ENCODE data around the gene SLC52A1.
"Not testable (repeated sequence)": the region's sequence is repeated elsewhere in the genome, so short reads cannot be mapped to it uniquely, and the experiment has no call there.

The SLC52A1 gene

GRCh38 chr17:5031365-5032082 is 3.7 kb downstream of the SLC52A1 start:
- in situ Hi-C loops (cut with MboI; ENCODE audit: low sequenced_read_pairs) = no loop called here

GRCh38 chr17:5030168-5030567 is 5.1 kb downstream of the SLC52A1 start:
- in situ Hi-C loops (cut with MboI; ENCODE audit: low sequenced_read_pairs) = not testable (repeated sequence)

- in situ Hi-C loops (cut with MboI; ENCODE audit: low sequenced_read_pairs) = no loop called here
Measured at GRCh38 chr17:5027916-5028315, 7.3 kb downstream of the SLC52A1 start.

- in situ Hi-C loops (cut with MboI; ENCODE audit: low sequenced_read_pairs) = no loop called here
Measured at GRCh38 chr17:5027299-5027698, 7.9 kb downstream of the SLC52A1 start.

GRCh38 chr17:5024604-5025003 is 10.6 kb downstream of the SLC52A1 start:
- in situ Hi-C loops (cut with MboI; ENCODE audit: low sequenced_read_pairs) = no loop called here

- in situ Hi-C loops (cut with MboI; ENCODE audit: low sequenced_read_pairs) = no loop called here
Measured at GRCh38 chr17:5023588-5024147, 11.6 kb downstream of the SLC52A1 start.

DNA sequence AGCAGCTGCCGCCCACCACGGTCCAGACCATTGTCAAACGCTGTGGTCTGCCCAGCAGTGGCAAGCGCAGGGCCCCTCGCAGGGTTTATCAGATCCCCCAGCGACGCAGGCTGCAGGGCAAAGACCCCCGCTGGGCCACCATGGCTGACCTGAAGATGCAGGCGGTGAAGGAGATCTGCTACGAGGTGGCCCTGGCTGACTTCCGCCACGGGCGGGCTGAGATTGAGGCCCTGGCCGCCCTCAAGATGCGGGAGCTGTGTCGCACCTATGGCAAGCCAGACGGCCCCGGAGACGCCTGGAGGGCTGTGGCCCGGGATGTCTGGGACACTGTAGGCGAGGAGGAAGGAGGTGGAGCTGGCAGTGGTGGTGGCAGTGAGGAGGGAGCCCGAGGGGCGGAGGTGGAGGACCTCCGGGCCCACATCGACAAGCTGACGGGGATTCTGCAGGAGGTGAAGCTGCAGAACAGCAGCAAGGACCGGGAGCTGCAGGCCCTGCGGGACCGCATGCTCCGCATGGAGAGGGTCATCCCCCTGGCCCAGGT is 13.0 kb downstream of the SLC52A1 start:
- in situ Hi-C loops (cut with MboI; ENCODE audit: low sequenced_read_pairs) = no loop called here

DNA sequence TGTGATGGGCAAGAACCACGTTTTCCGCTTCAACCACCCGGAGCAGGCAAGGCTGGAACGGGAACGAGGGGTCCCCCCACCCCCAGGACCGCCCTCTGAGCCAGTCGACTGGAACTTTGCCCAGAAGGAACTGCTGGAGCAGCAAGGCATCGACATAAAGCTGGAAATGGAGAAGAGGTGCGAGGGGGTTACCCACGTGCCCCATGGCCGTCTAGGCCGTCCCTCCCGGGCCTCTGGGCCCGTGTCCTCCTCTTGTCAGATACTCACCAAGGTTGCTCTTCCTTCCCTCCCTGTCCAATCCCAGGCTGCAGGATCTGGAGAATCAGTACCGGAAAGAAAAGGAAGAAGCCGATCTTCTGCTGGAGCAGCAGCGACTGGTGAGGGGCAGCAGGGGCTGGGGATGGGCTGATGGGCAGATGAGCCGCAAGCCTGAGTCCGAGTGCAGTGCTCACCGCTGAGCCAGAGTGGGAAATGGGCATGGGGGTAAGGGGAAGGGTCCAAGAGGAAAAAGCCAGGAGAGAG is 14.7 kb downstream of the SLC52A1 start:
- in situ Hi-C loops (cut with MboI; ENCODE audit: low sequenced_read_pairs) = no loop called here

- in situ Hi-C loops (cut with MboI; ENCODE audit: low sequenced_read_pairs) = no loop called here
Measured at GRCh38 chr17:5019475-5019956, 15.7 kb downstream of the SLC52A1 start.

DNA sequence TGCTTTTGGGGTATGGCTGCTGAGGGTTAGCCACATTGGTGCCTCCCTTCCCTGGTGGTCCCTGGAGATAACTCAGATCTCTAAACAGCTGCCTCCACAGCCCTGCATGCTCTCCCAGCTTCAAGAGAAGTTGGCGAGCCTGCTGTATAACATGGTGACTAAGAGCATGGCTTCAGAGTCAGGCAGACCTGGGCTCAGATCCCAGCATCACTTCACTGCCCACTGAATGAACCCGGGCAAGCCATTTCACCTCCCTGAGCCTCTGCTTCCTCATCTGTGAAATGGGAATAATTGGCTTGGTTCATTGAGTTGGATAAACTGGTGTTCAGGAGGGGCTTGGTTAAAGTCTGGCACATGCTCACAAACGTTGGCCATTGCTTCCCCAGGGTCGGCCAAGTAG is 20.9 kb downstream of the SLC52A1 start:
- in situ Hi-C loops (cut with MboI; ENCODE audit: low sequenced_read_pairs) = no loop called here

DNA sequence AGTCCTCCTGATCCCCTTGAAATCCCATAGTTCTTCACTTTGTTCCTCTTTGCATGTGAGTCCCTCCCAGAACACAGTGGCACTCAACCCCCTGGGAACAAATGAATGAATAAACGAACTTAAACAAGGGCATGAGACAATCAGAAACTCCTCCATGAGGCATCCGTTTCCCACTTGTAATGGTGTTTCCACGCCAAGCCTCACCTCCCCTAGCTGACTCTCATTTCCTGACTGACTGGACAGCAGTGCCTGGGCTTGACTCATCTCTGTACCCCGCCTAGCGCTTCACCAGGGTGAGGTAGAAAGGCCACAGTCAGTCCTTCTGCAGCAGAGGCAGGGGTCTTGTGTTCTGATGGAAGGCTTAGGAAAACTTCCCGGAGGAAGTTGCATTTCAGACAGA is 23.3 kb downstream of the SLC52A1 start:
- in situ Hi-C loops (cut with MboI; ENCODE audit: low sequenced_read_pairs) = no loop called here

- in situ Hi-C loops (cut with MboI; ENCODE audit: low sequenced_read_pairs) = no loop called here
Measured at GRCh38 chr17:5003214-5003867, 31.9 kb downstream of the SLC52A1 start.

- in situ Hi-C loops (cut with MboI; ENCODE audit: low sequenced_read_pairs) = no loop called here
Measured at GRCh38 chr17:5002121-5002788, 33.0 kb downstream of the SLC52A1 start.

DNA sequence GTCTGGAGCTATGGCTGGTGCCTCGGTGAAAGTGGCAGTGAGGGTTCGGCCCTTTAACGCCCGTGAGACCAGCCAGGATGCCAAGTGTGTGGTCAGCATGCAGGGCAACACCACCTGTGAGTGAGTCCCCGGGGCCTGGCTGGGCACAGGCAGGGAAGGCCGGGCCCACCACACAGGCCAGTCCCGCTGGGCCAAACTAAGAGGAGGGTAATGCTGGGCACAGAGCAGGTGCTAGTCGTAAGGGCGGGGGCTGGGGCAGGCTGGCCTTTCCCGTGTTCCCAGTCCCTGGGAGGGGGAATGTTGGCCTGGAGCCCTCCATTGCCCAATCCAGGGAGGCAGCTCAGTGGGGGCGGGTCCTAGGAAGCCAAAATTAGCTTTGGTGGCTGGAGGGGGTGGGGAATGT is 35.0 kb downstream of the SLC52A1 start:
- in situ Hi-C loops (cut with MboI; ENCODE audit: low sequenced_read_pairs) = no loop called here

DNA sequence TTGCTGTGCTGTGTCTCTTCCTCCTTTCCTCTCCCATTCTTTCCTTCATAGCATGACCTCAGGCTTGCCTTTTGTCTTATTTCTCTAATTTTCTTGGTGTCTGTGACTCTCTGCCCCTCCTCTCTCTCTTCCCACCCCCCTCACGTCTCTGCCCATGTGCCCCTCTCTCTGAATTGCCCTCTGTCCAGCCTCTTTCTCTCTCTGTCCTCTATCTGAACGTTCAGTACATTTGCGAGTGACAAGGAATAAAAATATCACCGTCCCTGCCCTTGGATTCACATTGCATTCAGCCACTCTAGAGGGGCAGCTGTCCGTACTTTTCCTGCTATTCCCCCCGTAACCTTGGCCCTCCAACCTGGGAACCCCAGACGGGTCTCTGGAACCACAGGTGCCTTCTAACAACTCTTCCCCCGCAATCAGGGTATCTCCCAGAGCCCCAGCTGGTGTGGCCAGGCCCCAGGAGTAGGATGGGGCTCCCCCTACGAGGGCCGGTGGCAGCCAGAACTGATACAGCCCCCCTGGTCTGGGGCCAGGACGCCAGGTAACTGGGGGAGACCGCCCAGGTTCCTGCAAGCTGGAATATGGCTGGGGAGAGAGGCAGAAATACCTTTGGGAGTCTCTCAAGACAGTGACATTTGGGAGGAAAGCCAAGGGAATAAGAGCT is 35.7 kb downstream of the SLC52A1 start:
- in situ Hi-C loops (cut with MboI; ENCODE audit: low sequenced_read_pairs) = no loop called here

GRCh38 chr17:4998732-4999429 is 36.3 kb downstream of the SLC52A1 start:
- in situ Hi-C loops (cut with MboI; ENCODE audit: low sequenced_read_pairs) = no loop called here

- in situ Hi-C loops (cut with MboI; ENCODE audit: low sequenced_read_pairs) = no loop called here
Measured at GRCh38 chr17:4998027-4998731, 37.0 kb downstream of the SLC52A1 start.

DNA sequence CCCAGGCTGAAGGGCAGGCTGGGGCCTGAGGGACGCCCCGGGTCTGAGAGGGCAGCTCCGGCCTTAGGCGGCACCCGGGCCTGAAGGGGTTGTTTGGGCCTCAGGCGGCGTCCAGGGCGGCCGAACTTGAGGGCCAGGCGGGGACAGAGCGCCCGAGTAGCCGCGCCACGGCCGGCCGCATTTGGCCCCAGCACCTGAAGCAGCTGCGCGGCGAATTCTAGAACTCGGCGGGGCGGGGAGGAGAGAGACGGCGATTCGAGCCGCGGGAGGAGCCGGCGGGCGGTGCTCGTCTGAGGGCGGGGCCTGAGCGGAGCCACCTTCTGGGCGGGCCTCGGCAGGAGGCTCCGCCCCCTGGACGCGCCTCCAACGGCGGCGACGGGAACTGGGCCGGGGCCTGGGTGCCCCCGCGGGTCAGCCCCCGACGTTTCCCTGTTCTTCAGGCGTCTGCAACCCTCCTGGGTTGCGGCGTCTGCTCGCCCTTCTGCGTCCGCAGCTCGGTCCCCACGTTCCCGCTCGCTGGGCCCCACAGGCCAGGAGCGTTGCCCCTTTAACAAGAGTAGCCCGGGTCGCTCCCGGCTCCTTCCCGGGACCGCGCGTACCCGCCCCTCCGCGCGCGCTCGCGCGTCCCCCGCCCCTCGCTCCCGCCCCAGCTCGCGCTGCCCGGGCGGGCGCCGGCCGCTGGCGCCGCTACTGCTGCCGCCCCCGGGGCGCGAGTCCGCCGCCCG is 37.8 kb downstream of the SLC52A1 start, which contains the start of the genes INCA1 and KIF1C:
INCA1 (minus strand) TSS at position 221 of the 725 bp plus-strand sequence. CDS start 3,085 bp downstream, outside the sequence.
KIF1C (plus strand) TSS at position 649 of the 725 bp plus-strand sequence. CDS start 2,297 bp downstream, outside the sequence.
- in situ Hi-C loops (cut with MboI; ENCODE audit: low sequenced_read_pairs) = no loop called here

Measured in HL-60/S4 treated with retinoic acid at 250 ng/mL for 4 days and 3 days (cell line).